Islet precursor cell (in vitro differentiated cells): ENCODE results near the gene GCLM.

Experiments
- DNase-seq: peaks from one replicate; pipeline ENCODE4 v3.0.0-alpha.2; 2018

Gene GCLM

GRCh38 chr1:93845538-93846205 is 63.6 kb downstream of the GCLM start:
- peak; percentile 83 for DNase-seq

- peak; percentile 68 for DNase-seq
Observed at GRCh38 chr1:93844262-93845045, 64.8 kb downstream of the GCLM start.

- DNase-seq: no peak
Observed at GRCh38 chr1:93842750-93843500, 66.3 kb downstream of the GCLM start.

GRCh38 chr1:93841771-93842170 is 67.5 kb downstream of the GCLM start:
- no peak for DNase-seq

GRCh38 chr1:93840956-93841482 is 68.2 kb downstream of the GCLM start:
- no peak for DNase-seq

- no peak for DNase-seq
Observed at GRCh38 chr1:93839753-93840152, 69.5 kb downstream of the GCLM start.

- DNase-seq: no peak
Observed at GRCh38 chr1:93839307-93839706, 69.9 kb downstream of the GCLM start.

- DNase-seq: no peak
Observed at GRCh38 chr1:93837961-93838360, 71.3 kb downstream of the GCLM start.
